Mesenteric fat pad (tissue), 1 donor: ENCODE data around the gene DGKG. TPM values are rescaled to one million over a fixed set of nuclear protein-coding genes. Genes with fewer than 3 reads are reported as not detected.

Source experiments
- DNase-seq: peaks from one replicate; pipeline ENCODE4 v3.0.0-alpha.2; 2020; ENCODE audit warnings: low spot score
- total RNA-seq: library from RNA; stranded (reverse); fragmentation: NEBNext Ultra II Directional; extraction: Animal tissue kit (Norgen Biotek cat#: 25700); gene quantifications from one replicate; pipeline ENCODE4 v1.2.1, GENCODE V29; 2021
- donor health status: DM: yes; HTN: yes; CAD: no.

Gene DGKG
- total RNA-seq, 1 donor from 2014 or later = 1.7 TPM

DNA sequence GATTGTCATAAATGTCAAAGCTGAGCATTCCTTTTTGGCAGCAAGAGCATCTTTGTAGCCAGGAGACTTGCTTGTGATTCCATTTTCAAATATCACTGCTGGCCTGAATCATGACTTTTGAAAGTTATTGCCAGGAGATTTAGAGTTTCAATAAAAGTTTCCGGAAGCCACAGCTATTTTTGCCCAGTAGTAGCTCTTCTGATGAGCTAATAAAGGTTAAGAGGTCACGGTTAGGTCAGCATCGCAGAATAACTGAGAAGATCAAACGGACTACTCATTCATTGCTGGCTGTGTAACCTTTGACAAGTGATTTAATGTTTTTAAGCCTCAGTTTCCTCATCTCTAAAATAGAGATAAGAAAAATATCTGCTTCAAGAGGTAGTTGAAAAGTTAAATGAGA lies 148.1 kb downstream of the DGKG start:
- no peak for DNase-seq

DNA sequence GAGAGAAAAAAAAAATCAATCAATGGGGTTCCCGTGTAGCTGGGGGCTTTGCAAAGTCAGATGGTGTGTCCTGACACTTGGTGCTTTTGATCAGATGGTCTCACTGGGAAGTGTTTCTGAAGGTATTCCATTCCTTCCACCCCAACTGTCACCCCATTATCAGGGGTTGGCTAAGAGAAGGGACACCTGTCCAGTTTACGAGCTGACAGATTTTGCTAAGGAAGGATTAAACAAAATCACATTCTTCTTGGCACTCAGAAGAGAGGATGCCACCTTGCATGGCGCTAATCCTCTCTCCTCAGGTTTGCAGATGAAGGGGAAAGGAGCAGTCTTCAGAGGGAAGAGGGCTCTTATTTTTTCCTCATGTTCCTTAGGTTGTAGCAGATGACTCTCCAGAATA lies 149.4 kb downstream of the DGKG start:
- DNase-seq = no peak

DNA sequence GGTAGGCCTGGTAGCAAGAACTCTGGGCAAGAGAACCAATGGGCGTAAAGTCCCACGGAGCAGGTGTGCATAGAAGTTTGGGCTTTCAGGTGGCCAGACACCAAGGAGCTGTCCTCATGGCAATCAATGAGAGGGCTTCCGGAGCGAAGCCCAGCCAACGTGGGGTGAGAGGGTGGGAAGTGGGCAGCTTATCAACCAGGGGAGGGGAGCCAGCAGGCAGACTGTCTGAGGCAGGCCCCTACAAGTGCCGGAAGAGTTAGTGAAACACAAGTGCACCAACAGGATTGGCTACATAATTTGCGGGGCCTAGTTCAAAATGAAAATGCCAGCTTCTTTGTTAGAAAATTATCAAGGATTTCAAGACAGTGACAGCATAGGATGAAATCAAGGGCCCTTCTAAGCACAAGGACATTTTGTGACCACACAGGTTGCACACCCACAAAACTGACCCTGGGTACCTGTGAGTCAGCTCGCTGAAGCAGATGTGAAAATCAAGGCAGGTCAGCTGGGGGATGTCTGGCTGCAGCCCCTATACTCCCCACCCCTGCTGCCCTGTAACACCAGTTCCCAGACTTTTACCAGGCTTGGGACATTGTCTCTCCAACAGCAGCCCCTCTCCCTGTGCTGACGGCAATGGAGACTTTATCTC lies 151.1 kb downstream of the DGKG start:
- no peak for DNase-seq

DNA sequence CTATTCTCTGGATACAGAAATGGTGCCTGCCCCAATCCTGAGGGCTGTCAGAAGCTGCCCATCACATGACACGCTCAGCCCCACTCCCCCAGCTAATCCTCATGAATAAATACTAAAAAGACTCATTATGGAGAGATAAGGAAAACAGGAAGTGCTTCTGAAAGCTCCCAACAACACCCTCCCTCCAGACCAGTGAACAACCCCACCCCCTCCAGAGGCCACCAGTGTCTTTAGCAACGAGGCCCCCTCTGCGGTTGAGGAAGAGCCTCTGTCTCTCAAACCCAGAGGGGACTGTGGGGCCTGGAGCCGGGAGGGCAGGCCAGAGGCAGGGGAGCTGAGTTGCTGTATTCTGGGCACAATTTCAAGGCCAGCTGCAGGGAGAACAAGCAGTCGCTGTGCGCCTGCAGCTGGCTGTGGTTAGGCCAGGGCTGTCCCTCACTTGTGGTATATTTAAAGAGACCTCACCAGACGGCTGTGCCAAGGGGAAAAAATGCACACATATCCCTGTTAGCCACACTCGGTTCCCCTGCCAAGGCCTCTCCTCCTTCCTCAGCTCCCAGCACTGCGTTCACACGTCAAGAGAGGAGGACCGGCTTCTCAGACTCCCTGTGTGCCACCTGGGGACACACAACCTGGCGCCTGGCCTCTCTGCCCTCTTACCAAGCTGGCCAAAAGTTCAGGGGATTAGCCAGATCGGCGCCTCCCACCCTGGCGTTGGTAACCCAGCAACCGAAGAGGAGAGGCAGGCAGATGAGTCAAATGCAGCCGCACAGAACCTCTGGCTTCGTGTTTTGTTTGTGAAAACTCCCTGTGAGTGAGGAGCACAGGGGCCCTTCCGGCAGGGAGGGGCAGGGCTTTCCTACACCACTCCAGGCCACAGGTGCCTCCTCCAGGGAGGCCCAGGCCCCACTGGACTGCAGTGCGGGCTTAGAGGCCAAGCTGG lies 152.0 kb downstream of the DGKG start:
- no peak for DNase-seq

DNA sequence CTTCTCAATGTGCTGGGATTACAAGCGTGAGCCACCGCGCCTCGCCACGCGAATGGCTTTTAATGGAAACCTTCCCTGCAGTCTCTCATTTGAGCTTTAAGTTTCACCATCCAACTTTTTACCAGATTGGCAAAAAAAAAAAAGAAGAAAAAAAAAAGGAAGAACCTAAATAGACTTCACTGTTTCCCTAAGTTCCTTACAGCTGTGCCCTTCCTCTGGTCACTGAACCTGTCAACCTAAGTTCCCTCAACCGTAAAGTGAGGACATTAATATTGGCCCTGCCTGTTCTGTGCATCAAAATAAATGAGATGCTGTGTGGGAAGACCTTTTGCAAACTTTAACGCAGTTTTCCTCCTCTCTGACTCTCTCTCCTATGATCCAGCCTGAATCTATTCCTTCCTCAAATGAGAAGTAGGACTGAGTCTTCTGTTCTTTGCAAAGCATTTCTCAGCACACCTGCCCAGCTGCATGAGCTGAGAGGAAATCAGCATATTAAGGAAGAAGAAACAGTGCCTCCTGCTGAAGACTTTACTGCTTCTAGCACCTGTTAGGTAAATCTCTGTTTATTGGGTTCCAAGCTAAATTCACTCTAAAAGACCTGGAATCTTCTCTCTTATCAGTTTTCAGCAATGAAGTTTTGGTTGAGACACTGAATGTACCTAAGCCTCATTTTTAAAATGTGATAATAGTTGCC lies 153.6 kb downstream of the DGKG start:
- no peak for DNase-seq

DNA sequence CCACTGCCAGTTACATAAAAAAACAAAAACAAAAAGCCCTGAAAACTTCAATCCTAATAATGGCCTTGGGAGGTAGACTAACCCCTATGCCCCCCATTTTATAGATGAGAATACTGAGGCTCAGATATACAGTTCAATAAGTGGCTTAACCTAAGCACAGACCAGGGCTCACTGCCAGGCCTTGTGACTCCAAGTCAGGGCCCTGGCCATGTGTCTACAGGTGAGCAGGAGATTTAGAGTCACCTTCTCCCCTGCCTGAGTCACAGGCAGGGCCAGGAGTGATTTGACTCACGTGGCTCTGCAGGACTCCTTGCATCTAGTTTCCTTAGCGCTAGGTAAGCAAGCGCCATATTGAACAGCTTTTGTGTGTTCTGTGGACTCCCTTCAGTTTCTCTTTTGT lies 154.5 kb downstream of the DGKG start:
- DNase-seq = no peak

DNA sequence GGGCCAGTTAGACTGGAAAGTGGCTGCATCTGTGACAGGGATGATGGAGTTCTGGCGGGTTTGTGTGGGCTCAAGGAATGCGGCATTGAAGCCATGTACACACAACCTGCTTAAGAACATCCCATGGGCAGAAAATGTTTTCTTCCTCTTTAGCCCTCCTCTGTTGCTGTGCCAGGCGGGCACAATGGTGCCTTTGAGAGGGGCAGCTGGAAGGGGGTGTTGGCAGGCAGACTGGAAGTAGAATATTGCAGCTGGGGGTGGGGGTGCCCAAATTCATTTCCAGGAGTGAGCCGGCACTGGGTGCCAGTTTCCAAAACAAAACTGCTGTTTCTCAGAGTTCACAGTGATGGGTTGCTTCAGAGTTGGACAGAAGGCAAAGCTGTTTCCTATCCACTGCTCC lies 161.3 kb downstream of the DGKG start:
- no peak for DNase-seq

DNA sequence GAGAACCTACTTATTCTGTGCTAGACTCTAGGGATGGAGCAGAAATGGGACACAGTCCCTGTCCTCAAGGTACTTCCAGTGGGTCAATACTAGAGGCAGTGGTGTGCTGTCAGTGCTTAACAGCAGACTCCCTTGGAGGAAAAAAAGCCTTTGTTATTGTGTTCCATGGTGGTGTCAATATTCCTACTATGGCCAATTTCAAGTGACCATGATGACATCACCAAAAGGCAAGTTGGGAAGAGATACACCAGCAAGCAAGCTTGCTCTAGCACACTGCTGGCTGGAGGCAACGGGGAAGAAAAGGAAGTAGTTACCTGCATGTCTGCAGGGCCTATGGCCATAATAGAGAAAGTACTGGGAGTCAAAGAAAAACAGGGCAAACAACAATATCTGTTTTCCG lies 163.6 kb downstream of the DGKG start:
- DNase-seq = no peak

DNA sequence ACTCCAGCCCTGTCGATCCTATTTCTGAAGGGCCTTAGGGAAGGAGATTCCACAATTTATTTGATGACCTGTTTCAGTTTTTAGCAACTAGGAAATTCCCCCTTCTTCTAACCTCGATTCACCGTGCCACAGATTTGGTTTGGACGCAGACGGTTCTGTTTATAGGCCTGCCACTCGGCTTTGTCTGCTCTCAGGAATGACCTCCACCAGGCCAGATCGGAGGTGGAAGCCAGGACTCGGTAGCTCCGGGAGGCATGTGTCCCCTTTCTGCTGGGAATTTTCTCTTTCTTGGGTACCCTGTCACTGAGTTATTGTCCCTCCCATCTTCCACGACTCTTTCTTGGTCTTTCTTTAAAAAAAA lies 167.6 kb downstream of the DGKG start:
- no peak for DNase-seq

DNA sequence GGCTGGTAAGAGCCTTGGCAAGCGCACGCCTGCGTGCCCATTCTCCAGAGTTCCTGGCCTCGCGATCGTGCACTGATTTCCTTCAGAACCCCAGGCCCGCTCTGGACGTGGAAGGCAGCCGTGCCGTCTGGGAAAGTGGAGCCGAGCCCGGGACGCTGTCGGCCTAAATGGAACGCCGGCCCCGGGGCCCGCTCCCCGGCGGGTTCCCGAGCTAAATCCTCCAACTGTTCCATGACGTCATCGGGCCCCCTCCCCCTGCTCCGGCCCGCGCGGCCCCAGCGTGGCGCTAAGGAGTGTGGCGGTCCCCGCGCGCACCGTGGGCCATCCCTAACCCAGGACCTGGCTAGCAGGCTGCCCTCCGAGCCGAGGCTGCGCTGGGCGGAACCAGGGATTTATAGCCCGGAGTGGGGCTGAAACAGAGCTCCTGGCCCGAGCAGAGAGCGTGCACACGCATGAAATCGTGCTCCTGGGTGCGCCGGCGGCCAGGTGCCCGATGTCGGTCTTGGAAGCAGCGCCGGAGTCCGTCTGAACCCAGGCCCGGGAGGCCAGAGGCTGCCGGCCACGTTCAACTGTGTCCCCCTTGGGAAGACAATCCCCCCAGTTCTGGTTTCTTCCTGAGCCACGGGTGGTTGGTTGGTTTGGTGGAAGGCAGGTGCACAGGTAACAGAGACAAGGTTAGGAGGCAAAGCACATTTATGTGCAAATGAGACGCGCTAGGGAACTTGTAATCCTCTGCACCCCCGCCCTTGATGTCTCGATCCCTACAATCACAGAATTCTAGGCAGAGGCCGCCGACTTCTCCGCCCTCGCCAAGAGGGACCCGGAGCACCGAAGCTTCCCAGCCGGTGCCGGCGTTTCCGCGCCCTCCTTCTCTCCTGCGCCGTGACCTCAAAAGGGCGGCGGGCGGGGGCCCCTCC lies 168.2 kb downstream of the DGKG start:
- DNase-seq = no peak

DNA sequence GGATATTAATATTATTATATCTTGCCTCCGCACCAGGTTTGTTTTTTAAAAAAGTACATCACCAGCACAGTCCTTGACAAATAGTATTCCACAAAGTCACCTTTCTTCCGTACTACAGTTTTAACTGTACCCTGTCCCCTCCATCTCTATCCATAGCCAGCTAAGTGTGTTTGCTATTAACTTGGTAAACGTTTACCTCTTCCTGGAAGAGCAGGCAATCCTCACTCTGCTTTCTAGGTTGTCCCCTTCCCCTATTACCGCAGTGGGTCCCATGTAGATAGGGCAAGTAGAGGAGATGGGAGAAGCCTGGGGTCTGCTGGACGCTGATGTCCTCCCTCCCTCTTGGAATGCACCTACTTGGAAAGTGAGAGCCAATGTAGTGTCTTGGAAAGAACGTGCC lies 169.2 kb downstream of the DGKG start:
- DNase-seq = no peak

DNA sequence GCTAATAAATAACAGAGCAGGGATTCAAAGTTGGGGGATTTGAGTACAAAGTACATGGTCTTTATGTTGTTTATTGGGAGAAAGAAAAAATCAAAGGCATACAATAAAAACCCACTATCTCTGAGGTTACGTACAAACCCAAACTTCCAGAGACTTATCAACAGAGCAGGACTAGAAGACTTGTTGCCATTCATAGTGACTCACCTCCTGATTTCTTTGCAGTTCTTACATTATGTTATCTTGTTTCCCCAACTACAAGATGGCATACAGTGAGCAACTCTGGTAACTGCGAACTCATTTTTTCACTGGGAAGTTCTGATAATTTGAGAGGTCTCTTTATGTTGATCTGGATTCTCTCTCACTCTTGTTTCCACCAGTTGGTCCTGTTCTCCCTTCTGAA lies 172.5 kb downstream of the DGKG start:
- DNase-seq = no peak

DNA sequence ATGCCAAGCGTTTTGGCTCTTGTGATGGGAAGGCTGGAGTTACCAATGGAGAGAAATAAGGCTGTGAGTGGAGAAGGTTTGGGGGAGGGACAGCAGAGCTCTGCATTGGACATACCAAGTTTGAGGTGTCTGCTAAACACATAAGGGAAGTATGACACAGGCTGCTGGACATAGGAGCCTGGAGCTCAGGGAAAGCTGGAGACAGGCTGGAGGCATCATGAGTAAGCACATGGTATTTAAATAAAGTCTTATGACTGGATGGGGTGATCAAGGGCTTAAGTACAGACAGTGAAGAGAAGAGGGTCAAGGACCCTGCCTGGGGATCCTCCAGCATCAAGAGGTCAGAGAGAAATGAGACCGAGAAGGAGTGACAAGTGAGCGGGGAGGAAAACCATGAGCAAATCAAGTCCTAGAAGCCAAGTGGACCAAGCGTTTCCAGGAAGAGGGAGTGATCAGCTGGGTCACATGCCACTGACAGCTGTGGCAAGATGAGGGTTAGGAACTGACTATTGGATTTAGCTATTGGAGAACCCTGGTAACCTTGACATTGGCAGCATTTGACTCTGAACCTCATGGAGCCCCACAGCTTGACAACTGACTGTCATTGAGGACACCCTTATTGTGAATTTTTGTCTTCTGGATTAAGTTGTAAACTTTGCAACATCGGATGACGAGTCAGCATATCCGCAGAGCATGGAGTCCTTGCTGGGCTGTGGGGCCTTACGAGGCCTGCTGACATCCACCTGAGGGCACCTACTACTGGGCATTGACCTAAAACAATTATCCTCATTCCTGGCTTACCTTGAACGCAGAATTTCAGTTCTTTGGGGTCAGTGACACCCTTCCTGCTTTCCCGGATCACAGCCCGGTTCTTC lies 174.4 kb downstream of the DGKG start:
- no peak for DNase-seq

DNA sequence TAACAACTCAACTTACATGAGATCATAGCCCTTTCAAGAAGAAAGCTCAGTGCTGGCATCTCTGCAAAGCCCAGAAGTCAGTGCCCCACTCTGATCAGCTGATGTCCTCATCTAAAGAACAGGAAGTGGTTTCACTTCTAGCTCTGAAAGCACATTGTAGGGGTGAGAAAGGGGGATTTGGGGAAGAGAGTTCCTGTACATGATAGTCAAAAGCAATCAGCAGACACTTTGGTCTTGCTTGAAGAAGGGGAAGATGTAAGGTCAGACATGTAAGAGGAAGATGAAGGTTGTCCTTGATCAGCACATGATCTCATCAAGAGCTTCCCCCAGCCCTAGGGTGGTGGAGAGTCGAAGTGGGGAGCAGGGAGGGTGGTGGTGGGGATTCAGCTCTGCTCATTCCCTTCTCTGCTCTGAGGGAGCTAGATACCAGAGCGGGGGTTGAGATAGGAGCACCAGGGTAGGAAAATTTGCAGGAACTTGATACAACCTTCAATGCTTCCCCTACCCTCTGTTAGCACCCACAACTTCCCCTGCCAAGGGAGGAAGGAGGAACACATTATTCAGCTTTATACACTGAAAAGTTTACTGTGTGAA lies 176.7 kb downstream of the DGKG start:
- DNase-seq = no peak

DNA sequence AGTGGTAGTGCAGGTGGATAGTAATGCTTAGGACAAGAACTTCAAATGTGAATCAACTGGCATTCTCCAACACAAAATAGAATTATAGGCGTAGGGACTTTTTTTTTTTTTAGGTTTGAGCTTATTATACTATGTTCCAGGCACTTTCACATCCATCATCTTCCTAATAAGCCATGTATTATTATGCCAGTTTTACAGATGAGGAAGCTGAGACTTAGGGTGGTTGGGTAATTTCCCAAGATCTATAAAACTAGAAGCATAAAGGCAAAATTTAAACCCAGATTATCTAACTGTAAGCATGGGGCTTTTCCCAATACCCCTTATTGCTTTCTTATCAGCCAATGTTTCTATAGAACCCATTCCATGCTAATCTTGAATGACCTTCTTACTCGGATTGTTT lies 178.0 kb downstream of the DGKG start:
- no peak for DNase-seq

DNA sequence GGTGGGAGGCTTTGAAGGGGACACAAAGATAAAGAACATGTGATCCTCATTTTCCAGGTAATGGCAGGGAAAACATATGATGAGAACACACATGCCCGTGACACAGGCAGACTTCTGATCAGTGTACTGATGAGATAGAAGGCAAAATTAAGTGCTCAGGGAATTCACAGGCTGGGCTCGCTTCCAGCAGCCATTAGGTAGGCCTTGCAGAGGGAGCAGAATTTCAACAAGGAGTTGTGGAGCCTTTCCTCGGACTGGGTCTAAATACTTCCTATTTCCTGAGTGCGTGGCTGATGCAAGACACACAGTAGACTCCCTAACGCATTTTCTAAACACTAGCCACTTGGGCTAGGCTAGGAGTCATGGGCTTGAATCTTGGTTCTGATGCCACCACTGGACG lies 179.2 kb downstream of the DGKG start:
- no peak for DNase-seq

DNA sequence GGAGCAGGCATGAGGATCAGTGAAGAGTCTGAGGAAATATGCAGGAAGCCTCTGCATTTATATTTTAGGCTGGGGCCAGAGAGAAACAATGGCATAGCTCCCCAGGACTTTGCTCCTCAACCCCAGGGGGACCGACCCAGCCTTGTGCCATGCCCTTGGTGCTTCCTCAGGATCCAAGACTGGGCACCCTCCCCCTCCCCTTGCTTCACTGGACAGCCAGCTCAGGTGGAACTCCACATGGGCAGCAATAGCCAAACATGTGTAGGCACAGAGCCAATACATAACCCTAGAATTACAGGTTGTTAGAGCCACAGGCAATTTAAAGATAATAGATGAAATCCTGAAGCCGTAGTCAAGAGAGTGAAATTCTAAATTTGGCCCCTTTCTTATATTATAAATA lies 180.1 kb downstream of the DGKG start:
- DNase-seq = no peak

DNA sequence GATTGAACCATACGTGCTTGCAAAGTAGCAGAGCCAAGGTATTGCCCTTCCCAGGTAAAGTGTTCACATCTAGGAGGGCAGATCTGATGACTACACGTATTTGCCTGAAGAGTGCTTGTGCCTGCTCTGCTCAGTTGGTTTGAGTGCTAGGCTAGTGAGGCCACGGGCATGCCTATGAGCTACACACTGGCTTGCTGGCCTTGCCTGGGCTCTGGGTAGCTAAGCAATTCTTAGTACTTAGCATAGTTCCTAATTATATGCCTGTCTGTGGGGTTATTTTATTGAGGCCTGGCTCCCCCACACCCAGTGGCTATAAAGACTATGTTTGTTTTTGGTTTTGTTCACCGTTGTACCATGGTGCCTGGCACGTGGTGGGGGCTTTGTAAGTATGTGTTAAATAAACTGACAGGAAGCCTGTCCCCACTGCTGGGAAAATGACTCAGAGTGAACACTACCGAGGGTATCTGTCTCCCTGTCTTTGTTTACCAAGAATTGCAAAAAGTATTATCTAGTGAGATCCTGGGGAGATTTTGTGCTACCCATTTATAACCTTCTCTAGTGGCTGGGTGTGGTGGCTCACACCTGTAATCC lies 181.0 kb downstream of the DGKG start:
- DNase-seq = no peak

DNA sequence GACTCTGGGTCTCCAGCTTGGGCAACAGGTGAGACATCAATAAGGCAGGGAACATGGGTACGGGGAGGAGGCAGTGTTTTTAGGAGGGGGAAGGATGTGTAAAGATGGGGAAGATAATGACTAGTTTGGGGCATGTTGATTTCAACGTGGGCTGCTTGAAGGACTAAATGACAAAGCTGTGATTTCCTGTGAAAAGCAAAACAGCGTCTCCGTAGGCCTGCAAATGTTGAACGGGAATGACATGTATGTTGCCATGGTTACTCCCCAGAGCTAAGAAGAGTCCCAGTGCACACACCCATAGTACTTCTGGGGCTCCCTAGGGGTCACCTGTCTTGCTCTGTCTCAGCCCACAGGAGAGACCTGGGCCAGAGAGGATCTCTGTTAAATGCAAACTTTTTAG lies 181.9 kb downstream of the DGKG start:
- no peak for DNase-seq
